ENCODE measurements around the gene MARCHF3.
A peak's percentile ranks its signal among the peaks of the same experiment; 100 is the strongest.

The MARCHF3 gene

DNA sequence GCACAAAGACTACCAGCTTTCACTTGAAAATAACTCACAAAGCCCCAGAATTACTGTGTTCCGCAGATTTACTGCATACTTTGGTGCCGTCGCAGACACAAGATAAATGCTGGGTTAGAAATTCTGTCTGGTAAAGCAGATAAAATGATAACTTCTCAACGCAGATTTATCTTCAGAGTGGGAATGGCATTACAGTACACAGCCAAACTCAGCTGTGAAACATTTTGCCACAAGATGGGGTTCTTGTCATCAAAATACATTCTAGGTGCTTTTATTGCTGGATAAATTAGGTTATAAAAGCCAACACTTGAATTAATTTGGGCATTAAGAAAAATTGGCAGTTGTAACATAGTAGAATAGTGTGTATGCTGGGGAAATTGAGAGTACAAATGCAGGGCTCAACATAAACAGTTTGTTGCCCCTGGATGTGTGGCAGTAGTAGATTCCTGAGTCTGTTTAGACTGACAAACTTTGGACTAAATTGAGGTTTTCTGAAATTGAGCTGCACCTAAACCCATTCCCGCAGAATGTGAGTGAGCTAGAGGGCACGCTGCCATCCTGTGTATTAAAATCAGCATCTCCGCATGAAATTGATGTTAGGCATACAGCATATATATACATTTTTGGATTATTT, 192.3 kb downstream of the MARCHF3 start:
- Histone ChIP-seq H3K9me3 (ENCODE audit: low read length) (no peaks in the 10 kb centered on the region), H3K36me3 (ENCODE audit: insufficient read depth, low read length) (peaks cover 54% of the 10 kb centered on the region), H3K79me2 (ENCODE audit: insufficient read depth, low read length) (no peaks in the 10 kb centered on the region), H3K4me1 (ENCODE audit: insufficient read depth, low read length, severe bottlenecking) (no peaks in the 10 kb centered on the region), H3K9me2 (ENCODE audit: low read depth, low read length) (no peaks in the 10 kb centered on the region), H3K9ac (ENCODE audit: low read length) (no peak overlapping the region), H4K20me1 (ENCODE audit: insufficient read depth, low read length) (no peaks in the 10 kb centered on the region), H3F3A (ENCODE audit: insufficient read depth, low read length) (peaks cover 4% of the 10 kb centered on the region; the same call in 1 of the 2 replicates), H3K4me2 (ENCODE audit: low read length) (no peak overlapping the region), H3K27me3 (ENCODE audit: insufficient read depth, low read length) (no peaks in the 10 kb centered on the region), H3K4me3 (ENCODE audit: low read depth, low read length, poor library complexity, severe bottlenecking) (no peak overlapping the region), H2AFZ (ENCODE audit: low read length) (no peak overlapping the region), H3K27ac (ENCODE audit: low read depth, low read length, poor library complexity, severe bottlenecking) (no peak overlapping the region)
- TF ChIP-seq, protein P1, sequence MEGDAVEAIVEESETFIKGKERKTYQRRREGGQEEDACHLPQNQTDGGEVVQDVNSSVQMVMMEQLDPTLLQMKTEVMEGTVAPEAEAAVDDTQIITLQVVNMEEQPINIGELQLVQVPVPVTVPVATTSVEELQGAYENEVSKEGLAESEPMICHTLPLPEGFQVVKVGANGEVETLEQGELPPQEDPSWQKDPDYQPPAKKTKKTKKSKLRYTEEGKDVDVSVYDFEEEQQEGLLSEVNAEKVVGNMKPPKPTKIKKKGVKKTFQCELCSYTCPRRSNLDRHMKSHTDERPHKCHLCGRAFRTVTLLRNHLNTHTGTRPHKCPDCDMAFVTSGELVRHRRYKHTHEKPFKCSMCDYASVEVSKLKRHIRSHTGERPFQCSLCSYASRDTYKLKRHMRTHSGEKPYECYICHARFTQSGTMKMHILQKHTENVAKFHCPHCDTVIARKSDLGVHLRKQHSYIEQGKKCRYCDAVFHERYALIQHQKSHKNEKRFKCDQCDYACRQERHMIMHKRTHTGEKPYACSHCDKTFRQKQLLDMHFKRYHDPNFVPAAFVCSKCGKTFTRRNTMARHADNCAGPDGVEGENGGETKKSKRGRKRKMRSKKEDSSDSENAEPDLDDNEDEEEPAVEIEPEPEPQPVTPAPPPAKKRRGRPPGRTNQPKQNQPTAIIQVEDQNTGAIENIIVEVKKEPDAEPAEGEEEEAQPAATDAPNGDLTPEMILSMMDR (IDR thresholded peaks at IDR 0.05; ENCODE audit: low read length): peak; percentile 5; the same call in 1 of the 2 replicates
- no peak for TF ChIP-seq EZH2 (IDR thresholded peaks at IDR 0.05; ENCODE audit: borderline replicate concordance, low read length)

DNA sequence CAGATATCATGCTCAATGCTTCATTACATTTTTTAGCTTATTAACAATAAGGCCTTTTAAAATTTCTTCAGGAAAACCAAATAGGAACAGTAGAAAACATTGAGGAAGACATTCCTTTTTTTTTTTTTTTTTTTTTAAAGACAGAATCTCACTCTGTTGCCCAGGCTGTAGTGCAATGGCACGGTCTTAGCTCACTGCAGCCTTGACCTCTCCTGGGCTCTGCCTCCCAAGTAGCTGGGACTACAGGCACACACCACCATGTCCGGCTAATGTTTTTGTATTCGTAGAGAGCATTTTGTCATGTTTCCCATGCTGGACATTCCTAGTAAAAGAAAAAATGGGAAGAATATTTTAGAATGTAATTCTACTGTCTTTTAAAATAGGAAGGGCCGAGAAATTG, 193.1 kb downstream of the MARCHF3 start:
- peaks cover 62% of the 10 kb centered on the region for H3K36me3 ChIP-seq (ENCODE audit: insufficient read depth, low read length)

DNA sequence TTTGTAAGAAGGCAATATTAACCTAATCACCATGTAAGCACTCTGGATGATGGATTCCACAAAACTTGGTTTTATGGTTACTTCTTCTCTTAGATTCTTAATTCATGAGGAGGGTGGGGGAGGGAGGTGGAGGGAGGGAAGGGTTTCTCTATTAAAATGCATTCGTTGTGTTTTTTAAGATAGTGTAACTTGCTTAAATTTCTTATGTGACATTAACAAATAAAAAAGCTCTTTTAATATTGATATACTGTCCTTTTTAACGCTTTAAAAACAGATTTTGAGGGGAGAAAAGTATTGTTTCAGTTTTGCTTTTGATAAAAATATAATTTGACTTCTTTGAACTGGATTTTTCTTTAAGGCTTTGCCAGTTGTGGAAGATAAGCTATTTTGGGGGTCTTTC, 193.6 kb downstream of the MARCHF3 start:
- no peak for TF ChIP-seq EZH2 (IDR thresholded peaks at IDR 0.05; ENCODE audit: borderline replicate concordance, low read length)
- TF ChIP-seq, protein P1 (IDR thresholded peaks at IDR 0.05; ENCODE audit: low read length): no peak
- Histone ChIP-seq H3K9ac (ENCODE audit: low read length) (no peak overlapping the region), H2AFZ (ENCODE audit: low read length) (no peak overlapping the region), H3K27ac (ENCODE audit: low read depth, low read length, poor library complexity, severe bottlenecking) (no peak overlapping the region), H3K36me3 (ENCODE audit: insufficient read depth, low read length) (peaks cover 66% of the 10 kb centered on the region), H4K20me1 (ENCODE audit: insufficient read depth, low read length) (no peaks in the 10 kb centered on the region), H3K79me2 (ENCODE audit: insufficient read depth, low read length) (no peaks in the 10 kb centered on the region), H3K9me3 (ENCODE audit: low read length) (no peaks in the 10 kb centered on the region), H3F3A (ENCODE audit: insufficient read depth, low read length) (peaks cover 5% of the 10 kb centered on the region; the same call in 1 of the 2 replicates), H3K4me3 (ENCODE audit: low read depth, low read length, poor library complexity, severe bottlenecking) (no peak overlapping the region), H3K4me1 (ENCODE audit: insufficient read depth, low read length, severe bottlenecking) (no peaks in the 10 kb centered on the region), H3K27me3 (ENCODE audit: insufficient read depth, low read length) (no peaks in the 10 kb centered on the region), H3K4me2 (ENCODE audit: low read length) (no peak overlapping the region), H3K9me2 (ENCODE audit: low read depth, low read length) (no peaks in the 10 kb centered on the region)

More for the DNA sequence above, 193.1 kb downstream of the MARCHF3 start:
- H3K9ac ChIP-seq (ENCODE audit: low read length): no peak overlapping the region
- TF ChIP-seq, protein P1 (IDR thresholded peaks at IDR 0.05; ENCODE audit: low read length): no peak
- no peak for TF ChIP-seq EZH2 (IDR thresholded peaks at IDR 0.05; ENCODE audit: borderline replicate concordance, low read length)
- no peaks in the 10 kb centered on the region for H3K27me3 ChIP-seq (ENCODE audit: insufficient read depth, low read length)
- H2AFZ ChIP-seq (ENCODE audit: low read length): no peak overlapping the region
- H3K79me2 ChIP-seq (ENCODE audit: insufficient read depth, low read length): no peaks in the 10 kb centered on the region
- H3K27ac ChIP-seq (ENCODE audit: low read depth, low read length, poor library complexity, severe bottlenecking): no peak overlapping the region
- H3K4me2 ChIP-seq (ENCODE audit: low read length): no peak overlapping the region
- no peaks in the 10 kb centered on the region for H3K4me1 ChIP-seq (ENCODE audit: insufficient read depth, low read length, severe bottlenecking)
- H3K9me3 ChIP-seq (ENCODE audit: low read length): no peaks in the 10 kb centered on the region
- no peaks in the 10 kb centered on the region for H4K20me1 ChIP-seq (ENCODE audit: insufficient read depth, low read length)
- H3F3A ChIP-seq (ENCODE audit: insufficient read depth, low read length): peaks cover 5% of the 10 kb centered on the region; the same call in 1 of the 2 replicates
- no peak overlapping the region for H3K4me3 ChIP-seq (ENCODE audit: low read depth, low read length, poor library complexity, severe bottlenecking)
- H3K9me2 ChIP-seq (ENCODE audit: low read depth, low read length): no peaks in the 10 kb centered on the region

All from OCI-LY1 (cell line).